GM13976 (cell line): Measurements from ENCODE around the gene ALCAM.

Source experiments
- DNase-seq: peaks from one replicate; pipeline ENCODE4 v3.0.0; 2012; ENCODE audit warnings: low spot score
- CTCF ChIP-seq: IDR thresholded peaks from 2 replicates; pipeline ENCODE4 v1.5.1; 2012; ENCODE audit warnings: borderline replicate concordance, mild to moderate bottlenecking; ENCODE audit not compliant: insufficient read depth; ENCODE audit errors: extremely low read depth, missing control alignments, control extremely low read depth
- in situ Hi-C: fragments of 300-500 bp; cut with MboI; formaldehyde crosslinking; loops from one replicate; pipeline ENCODE4 v1.12.0; 2022; ENCODE audit warnings: low sequenced_read_pairs, mixed read lengths, inconsistent platforms; ENCODE audit not compliant: unreplicated experiment

ALCAM gene

GRCh38 chr3:105347625-105348302 is 18.9 kb upstream of the ALCAM start:
- TF ChIP-seq CTCF = no peak
- in situ Hi-C loops = no loop called here
- no peak for DNase-seq

GRCh38 chr3:105348307-105348706 is 18.4 kb upstream of the ALCAM start:
- no peak for TF ChIP-seq CTCF
- no peak for DNase-seq
- in situ Hi-C loops = no loop called here

- in situ Hi-C loops = loop anchor here (25.0 kb wide), 2 partner anchors 738 to 1063 kb away; no protein-coding TSS in a partner anchor
- TF ChIP-seq CTCF = no peak
- no peak for DNase-seq
Observed at GRCh38 chr3:105349684-105350387, 16.9 kb upstream of the ALCAM start.

GRCh38 chr3:105351821-105352220 is 14.9 kb upstream of the ALCAM start:
- no peak for DNase-seq
- in situ Hi-C loops = loop anchor here (25.0 kb wide), 2 partner anchors 740 to 1065 kb away; no protein-coding TSS in a partner anchor

GRCh38 chr3:105352976-105353375 is 13.7 kb upstream of the ALCAM start:
- in situ Hi-C loops = loop anchor here (25.0 kb wide), 2 partner anchors 741 to 1066 kb away; no protein-coding TSS in a partner anchor
- no peak for DNase-seq
- TF ChIP-seq CTCF = no peak

More at GRCh38 chr3:105351821-105352220, 14.9 kb upstream of the ALCAM start:
- TF ChIP-seq CTCF = no peak

- no peak for DNase-seq
- in situ Hi-C loops = loop anchor here (25.0 kb wide), 2 partner anchors 741 to 1066 kb away; no protein-coding TSS in a partner anchor
- no peak for TF ChIP-seq CTCF
Observed at GRCh38 chr3:105353485-105354161, 13.1 kb upstream of the ALCAM start.
